H9 (cell line): ENCODE results near the gene ROBO2. TPM values are rescaled to one million over a fixed set of nuclear protein-coding genes. Genes with fewer than 3 reads are reported as not detected.

Source experiments
- DNase-seq: peaks from one replicate; pipeline ENCODE4 v3.0.0-alpha.2; 2017
- H2AFZ ChIP-seq: one replicate; pipeline ENCODE4 v1.6.1; 2013; ENCODE audit warnings: mild to moderate bottlenecking, low read length, control low read depth, moderate library complexity
- H2AK5ac ChIP-seq: 2 replicates; pipeline ENCODE4 v1.6.1; 2013; ENCODE audit warnings: low read length, control low read depth, mixed read lengths; ENCODE audit not compliant: insufficient read length
- H2BK120ac ChIP-seq: one replicate; pipeline ENCODE4 v1.6.1; 2013; ENCODE audit warnings: low read depth, mild to moderate bottlenecking, low read length, control low read depth, inconsistent platforms; ENCODE audit not compliant: poor library complexity, severe bottlenecking
- H2BK12ac ChIP-seq: 2 replicates; pipeline ENCODE4 v1.6.1; 2013; ENCODE audit warnings: low read length, control low read depth, mixed read lengths, low read depth; ENCODE audit not compliant: insufficient read length
- H2BK15ac ChIP-seq: 2 replicates; pipeline ENCODE4 v1.6.1; 2013; ENCODE audit warnings: low read depth, low read length, control low read depth
- H2BK20ac ChIP-seq: one replicate; pipeline ENCODE4 v1.6.1; 2013; ENCODE audit warnings: low read depth, mild to moderate bottlenecking, low read length, control low read depth, inconsistent platforms; ENCODE audit not compliant: poor library complexity, severe bottlenecking
- H2BK5ac ChIP-seq: 2 replicates; pipeline ENCODE4 v1.6.1; 2013; ENCODE audit warnings: low read length, control low read depth, mixed read lengths; ENCODE audit not compliant: insufficient read length
- H3K14ac ChIP-seq: 2 replicates; pipeline ENCODE4 v1.6.1; 2013; ENCODE audit warnings: low read length, control low read depth; ENCODE audit not compliant: insufficient read depth
- H3K18ac ChIP-seq: 2 replicates; pipeline ENCODE4 v1.6.1; 2013; ENCODE audit warnings: low read depth, mild to moderate bottlenecking, mixed read lengths, low read length, control low read depth; ENCODE audit not compliant: insufficient read length
- H3K23ac ChIP-seq: 2 replicates; pipeline ENCODE4 v1.6.1; 2013; ENCODE audit warnings: low read length, control low read depth, mixed read lengths, low read depth; ENCODE audit not compliant: insufficient read length
- H3K23me2 ChIP-seq: 2 replicates; pipeline ENCODE4 v1.6.1; 2013; ENCODE audit warnings: low read depth, mild to moderate bottlenecking, mixed read lengths, low read length, control low read depth; ENCODE audit not compliant: insufficient read length, poor library complexity, severe bottlenecking
- H3K27ac ChIP-seq: 2 replicates; pipeline ENCODE4 v1.5.1; 2013; ENCODE audit warnings: low read length, control low read depth, mixed read lengths, low read depth; ENCODE audit not compliant: insufficient read length
- H3K27me3 ChIP-seq: 2 replicates; pipeline ENCODE4 v1.6.1; 2013; ENCODE audit warnings: low read length, control low read depth, inconsistent platforms; ENCODE audit not compliant: insufficient read depth
- H3K4ac ChIP-seq: 2 replicates; pipeline ENCODE4 v1.6.1; 2013; ENCODE audit warnings: low read depth, mild to moderate bottlenecking, control low read depth, inconsistent platforms, low read length, moderate library complexity
- H3K4me1 ChIP-seq: 2 replicates; pipeline ENCODE4 v1.6.1; 2013; ENCODE audit warnings: low read length, control low read depth, inconsistent platforms; ENCODE audit not compliant: insufficient read depth
- H3K4me2 ChIP-seq: 2 replicates; pipeline ENCODE4 v1.6.1; 2013; ENCODE audit warnings: low read length, control low read depth, mixed read lengths; ENCODE audit not compliant: insufficient read length, insufficient read depth
- H3K56ac ChIP-seq: 2 replicates; pipeline ENCODE4 v1.6.1; 2013; ENCODE audit warnings: low read depth, mild to moderate bottlenecking, mixed read lengths, low read length, control low read depth; ENCODE audit not compliant: insufficient read length
- H3K79me1 ChIP-seq: 2 replicates; pipeline ENCODE4 v1.6.1; 2013; ENCODE audit warnings: low read depth, mild to moderate bottlenecking, moderate library complexity, low read length, control low read depth, inconsistent platforms; ENCODE audit not compliant: insufficient read depth, poor library complexity, severe bottlenecking
- H3K79me2 ChIP-seq: 2 replicates; pipeline ENCODE4 v1.6.1; 2013; ENCODE audit warnings: low read length, control low read depth, inconsistent platforms; ENCODE audit not compliant: insufficient read depth
- H3K9ac ChIP-seq: 2 replicates; pipeline ENCODE4 v1.6.1; 2013; ENCODE audit warnings: low read length, control low read depth, mixed read lengths; ENCODE audit not compliant: insufficient read length; ENCODE audit errors: extremely low read depth
- H3K9me3 ChIP-seq: one replicate; pipeline ENCODE4 v1.6.1; 2013; ENCODE audit warnings: low read depth, low read length, inconsistent platforms; ENCODE audit not compliant: control insufficient read depth
- H3T11ph ChIP-seq: one replicate; pipeline ENCODE4 v1.6.1; 2013; ENCODE audit warnings: mild to moderate bottlenecking, low read length, control low read depth, inconsistent platforms
- H4K20me1 ChIP-seq: one replicate; pipeline ENCODE4 v1.6.1; 2013; ENCODE audit not compliant: control insufficient read depth, insufficient read length, insufficient read depth
- H4K5ac ChIP-seq: 2 replicates; pipeline ENCODE4 v1.6.1; 2013; ENCODE audit warnings: low read depth, mild to moderate bottlenecking, mixed read lengths, low read length, control low read depth; ENCODE audit not compliant: insufficient read length
- H4K8ac ChIP-seq: replicated peaks from 2 replicates; pipeline ENCODE4 v1.6.1; 2013; ENCODE audit warnings: low read length, control low read depth, mixed read lengths, low read depth; ENCODE audit not compliant: insufficient read length
- H4K91ac ChIP-seq: 2 replicates; pipeline ENCODE4 v1.6.1; 2013; ENCODE audit warnings: low read depth, mild to moderate bottlenecking, moderate library complexity, mixed read lengths, low read length, control low read depth; ENCODE audit not compliant: insufficient read length
- H3K27ac Mint-ChIP-seq, 3 experiments: 2 replicates in 2 of 3; 3 replicates in 1 of 3; pipeline ENCODE4 v1.8.0; 2020 to 2021; ENCODE audit warnings: mixed read lengths in 3 of 3, mild to moderate bottlenecking in 1 of 3, moderate library complexity in 1 of 3
- H3K27me3 Mint-ChIP-seq: 2 replicates; pipeline ENCODE4 v1.8.0; 2021; ENCODE audit warnings: low read depth, mild to moderate bottlenecking, moderate library complexity, mixed read lengths
- H3K36me3 Mint-ChIP-seq, 3 experiments: 2 replicates in 2 of 3; 3 replicates in 1 of 3; pipeline ENCODE4 v1.8.0; 2020 to 2021; ENCODE audit warnings: low read depth in 3 of 3, mixed read lengths in 3 of 3; ENCODE audit not compliant: insufficient read depth in 1 of 3
- H3K4me1 Mint-ChIP-seq, 2 experiments: 2 replicates each; pipeline ENCODE4 v1.8.0; 2020; ENCODE audit warnings: mixed read lengths in 2 of 2
- H3K4me3 Mint-ChIP-seq, 2 experiments: 2 replicates in 1 of 2; 3 replicates in 1 of 2; pipeline ENCODE4 v1.8.0; 2020 to 2021; ENCODE audit warnings: mild to moderate bottlenecking in 2 of 2, mixed read lengths in 2 of 2, moderate library complexity in 1 of 2
- H3K9me3 Mint-ChIP-seq, 2 experiments: 2 replicates in 1 of 2; 3 replicates in 1 of 2; pipeline ENCODE4 v1.8.0; 2020; ENCODE audit warnings: mild to moderate bottlenecking in 2 of 2, mixed read lengths in 2 of 2, moderate library complexity in 1 of 2
- CTCF ChIP-seq: fragments of 200-600 bp; sonication (generic); conservative IDR thresholded peaks from 3 replicates; pipeline ENCODE4 v1.8.0; 2021; ENCODE audit warnings: antibody characterized with exemption, mild to moderate bottlenecking
- WGBS: extraction: QIAGEN DNeasy Blood & Tissue Kit; methylation state at CpG from one replicate; pipeline ENCODE4 v1.1.7; 2013; ENCODE audit warnings: missing lambda C conversion rate, low lambda C conversion rate, mixed read lengths; ENCODE audit not compliant: insufficient read length; ENCODE audit errors: extremely low coverage; 5-methylcytosine and 5-hydroxymethylcytosine counted together
- total RNA-seq: library from RNA; stranded (reverse); gene quantifications from 2 replicates; pipeline ENCODE4 v1.2.1, GENCODE V29; 2021

ROBO2 gene
- total RNA-seq, 1 experiment from 2014 or later, result 2.3 TPM

GRCh38 chr3:77421916-77422315 is 382.0 kb downstream of the ROBO2 start:
- Histone ChIP-seq H2BK12ac (no peak overlapping the region), H3K79me1 (no peaks in the 10 kb centered on the region), H3K4me2 (no peak overlapping the region), H4K91ac (no peak overlapping the region), H4K8ac (no peak overlapping the region), H2AFZ (no peak overlapping the region), H3K27me3 (no peaks in the 10 kb centered on the region), H2AK5ac (no peak overlapping the region), H2BK15ac (no peak overlapping the region), H3K4me1 (no peaks in the 10 kb centered on the region), H3K18ac (no peak overlapping the region), H3K23me2 (no peaks in the 10 kb centered on the region), H3T11ph (no peak overlapping the region), H2BK20ac (no peak overlapping the region), H3K79me2 (no peaks in the 10 kb centered on the region), H4K5ac (no peak overlapping the region), H3K56ac (no peak overlapping the region), H3K9me3 (no peaks in the 10 kb centered on the region), H4K20me1 (no peaks in the 10 kb centered on the region), H3K4ac (no peak overlapping the region), H3K14ac (no peak overlapping the region), H3K27ac (no peak overlapping the region), H3K23ac (no peak overlapping the region), H2BK120ac (no peak overlapping the region), H3K9ac (no peak overlapping the region), H2BK5ac (no peak overlapping the region)
- H3K27me3 Mint-ChIP-seq, result no peaks in the 10 kb centered on the region
- no peak for DNase-seq
- no peak overlapping the region for H3K27ac Mint-ChIP-seq
- no peak for TF ChIP-seq CTCF
- no peaks in the 10 kb centered on the region for H3K9me3 Mint-ChIP-seq
- WGBS, result no CpG with 5 or more reads among the region's 5 CpGs
- no peak overlapping the region for H3K4me3 Mint-ChIP-seq
- peaks cover 5 to 7% of the 10 kb centered on the region in 2 experiments for H3K4me1 Mint-ChIP-seq
- no peaks in the 10 kb centered on the region for H3K36me3 Mint-ChIP-seq
